HepG2 (cell line): ENCODE results near the gene C2orf81. TPM values are rescaled to one million over a fixed set of nuclear protein-coding genes. Genes with fewer than 3 reads are reported as not detected.

Experiments used
- CREB3 ChIP-seq: sonication (generic); formaldehyde crosslinking; IDR thresholded peaks from 2 replicates; pipeline ENCODE4 v1.5.0; 2020; ENCODE audit warnings: missing genetic modification reagents
- DMAP1 ChIP-seq: IDR thresholded peaks from 2 replicates; pipeline ENCODE4 v1.6.1; 2016
- ETV6 ChIP-seq: sonication (generic); formaldehyde crosslinking; conservative IDR thresholded peaks from 2 replicates; pipeline ENCODE4 v1.4.0; 2020; ENCODE audit warnings: missing genetic modification reagents
- FOXA3 ChIP-seq: IDR thresholded peaks from 2 replicates; pipeline ENCODE4 v1.6.1; 2016; ENCODE audit warnings: missing genetic modification reagents, missing compliant biosample characterization
- HIVEP1 ChIP-seq: sonication (generic); formaldehyde crosslinking; IDR thresholded peaks from 2 replicates; pipeline ENCODE4 v1.4.0; 2020; ENCODE audit warnings: mild to moderate bottlenecking, missing genetic modification reagents
- KLF6 ChIP-seq: IDR thresholded peaks from 2 replicates; pipeline ENCODE4 v1.8.0; 2016; ENCODE audit warnings: missing biosample characterization, missing genetic modification reagents
- NFRKB ChIP-seq: fragments of 450-650 bp; IDR thresholded peaks from 2 replicates; pipeline ENCODE4 v1.6.1; 2017
- PRMT3 ChIP-seq: sonication (generic); formaldehyde crosslinking; IDR thresholded peaks from 2 replicates; pipeline ENCODE4 v1.8.1; 2022; ENCODE audit warnings: low read depth, mild to moderate bottlenecking, moderate library complexity, missing genetic modification reagents, borderline replicate concordance
- SALL1 ChIP-seq: sonication (generic); formaldehyde crosslinking; IDR thresholded peaks from 2 replicates; pipeline ENCODE4 v1.8.0; 2022; ENCODE audit warnings: mild to moderate bottlenecking, missing genetic modification reagents
- XRCC5 ChIP-seq: fragments of 200-400 bp; formaldehyde crosslinking; optimal IDR thresholded peaks from 2 replicates; pipeline ENCODE3; 2017; ENCODE audit warnings: mild to moderate bottlenecking, low read length
- ZC3H4 ChIP-seq: sonication (generic); formaldehyde crosslinking; IDR thresholded peaks from 2 replicates; pipeline ENCODE4 v1.4.0; 2020; ENCODE audit warnings: missing genetic modification reagents, borderline replicate concordance
- ZIK1 ChIP-seq: sonication (generic); formaldehyde crosslinking; IDR thresholded peaks from 2 replicates; pipeline ENCODE4 v1.5.0; 2020; ENCODE audit warnings: mild to moderate bottlenecking, low read depth, missing genetic modification reagents, borderline replicate concordance
- ZNF276 ChIP-seq: sonication (generic); formaldehyde crosslinking; IDR thresholded peaks from 2 replicates; pipeline ENCODE4 v1.4.0; 2020; ENCODE audit warnings: mild to moderate bottlenecking, low read depth, missing genetic modification reagents
- ZNF382 ChIP-seq: sonication (generic); formaldehyde crosslinking; IDR thresholded peaks from 2 replicates; pipeline ENCODE4 v1.5.0; 2020; ENCODE audit warnings: missing genetic modification reagents, mild to moderate bottlenecking, borderline replicate concordance
- ZNF782 ChIP-seq: sonication (generic); formaldehyde crosslinking; IDR thresholded peaks from 2 replicates; pipeline ENCODE4 v1.4.0; 2020; ENCODE audit warnings: missing genetic modification reagents, mild to moderate bottlenecking, borderline replicate concordance
- ZNF83 ChIP-seq: sonication (generic); formaldehyde crosslinking; IDR thresholded peaks from 2 replicates; pipeline ENCODE4 v1.4.0; 2020; ENCODE audit warnings: missing genetic modification reagents, mild to moderate bottlenecking, borderline replicate concordance
- polyA plus RNA-seq, 8 experiments: library from polyadenylated mRNA; depleted of rRNA in 3 of 8; stranded (reverse) in 7 of 8; unstranded in 1 of 8; fragments of >200 nt; fragmentation: Illumina TruSeq in 4 of 8; extraction: Trizol in 4 of 8; gene quantifications; 2 replicates each; pipeline versions ENCODE4 v1.2.1 to v1.2.3, GENCODE V29; 2011 to 2016; ENCODE audit warnings: low read depth in 4 of 8, missing spikeins in 1 of 8, mixed read lengths in 1 of 8; ENCODE audit not compliant: insufficient read depth in 1 of 8
- total RNA-seq, 5 experiments: library from RNA; depleted of rRNA; stranded (reverse); fragments of >200 nt; fragmentation: Illumina TruSeq; extraction: Trizol; gene quantifications; 2 replicates each; pipeline ENCODE4 v1.2.3, GENCODE V29; 2016; ENCODE audit warnings: low read depth in 1 of 5
- TF ChIP-seq, protein P1 (sequence below): sonication (generic); formaldehyde crosslinking; IDR thresholded peaks from 2 replicates; pipeline ENCODE4 v1.5.1; 2020; ENCODE audit warnings: missing genetic modification reagents, mild to moderate bottlenecking, borderline replicate concordance
- TF ChIP-seq, protein P2 (sequence below): sonication (generic); formaldehyde crosslinking; IDR thresholded peaks from 2 replicates; pipeline ENCODE4 v1.4.0; 2020; ENCODE audit warnings: missing genetic modification reagents

The C2orf81 gene
- total and polyA plus RNA-seq, 2 of the 13 experiments (the other 11 are each of a cell fraction or from before 2014, with no cell fraction given), result 0.15 to 0.17 TPM

DNA sequence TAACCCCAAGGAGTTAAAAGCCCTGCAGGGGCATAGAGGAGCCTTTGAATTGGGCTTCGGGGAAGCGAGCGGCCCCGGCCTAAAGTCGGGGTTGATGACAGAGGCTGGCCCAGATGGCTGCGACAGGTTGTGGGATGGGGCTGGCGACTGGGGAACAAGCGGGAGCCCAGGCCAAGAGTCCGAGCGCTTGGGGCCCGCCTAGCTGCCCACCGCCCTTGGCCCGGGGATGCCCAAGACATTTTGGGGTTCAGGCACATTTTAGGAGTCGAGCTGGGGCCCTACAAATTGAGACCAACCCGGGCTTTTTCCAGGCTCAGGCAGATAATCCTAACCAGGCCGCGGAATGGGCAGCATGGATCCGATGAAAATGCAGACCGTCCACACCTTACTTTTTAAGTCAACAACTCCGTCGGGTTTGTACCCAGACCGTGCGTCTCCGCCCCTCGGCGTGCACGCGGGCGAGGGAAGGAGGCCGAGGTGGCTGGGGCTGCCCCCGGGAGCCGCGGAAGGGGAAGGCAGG, 19.8 kb upstream of the C2orf81 start (continued):
- no peak for TF ChIP-seq SALL1
- no peak; the same call in 1 of the 2 replicates for TF ChIP-seq ZC3H4 (CRISPR knock-in tag)
- no peak for TF ChIP-seq ZNF276 (CRISPR knock-in tag)
- no peak for TF ChIP-seq ZNF382 (CRISPR knock-in tag)
- TF ChIP-seq XRCC5, result no peak
- TF ChIP-seq ZIK1 (CRISPR knock-in tag), result no peak
- no peak for TF ChIP-seq PRMT3
- TF ChIP-seq FOXA3 (CRISPR knock-in tag), result no peak
- no peak for TF ChIP-seq ZNF782 (CRISPR knock-in tag)
- no peak for TF ChIP-seq CREB3 (CRISPR knock-in tag)
- TF ChIP-seq, protein P1, sequence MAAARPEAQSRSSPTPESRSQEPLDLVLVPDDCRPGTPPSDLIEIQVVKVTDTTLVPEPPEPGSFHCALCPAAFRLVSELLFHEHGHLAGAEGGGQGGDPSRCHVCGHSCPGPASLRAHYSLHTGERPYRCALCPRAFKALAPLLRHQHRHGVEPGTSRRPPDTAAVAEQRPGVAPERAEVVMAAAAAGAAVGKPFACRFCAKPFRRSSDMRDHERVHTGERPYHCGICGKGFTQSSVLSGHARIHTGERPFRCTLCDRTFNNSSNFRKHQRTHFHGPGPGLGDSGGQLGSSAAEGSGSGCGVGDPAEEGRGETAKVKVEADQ (CRISPR knock-in tag), result no peak
- no peak for TF ChIP-seq KLF6 (CRISPR knock-in tag)
- TF ChIP-seq NFRKB, result no peak
- TF ChIP-seq HIVEP1, result no peak
- TF ChIP-seq ZNF83 (CRISPR knock-in tag), result no peak
- no peak for TF ChIP-seq DMAP1
- TF ChIP-seq, protein P2, sequence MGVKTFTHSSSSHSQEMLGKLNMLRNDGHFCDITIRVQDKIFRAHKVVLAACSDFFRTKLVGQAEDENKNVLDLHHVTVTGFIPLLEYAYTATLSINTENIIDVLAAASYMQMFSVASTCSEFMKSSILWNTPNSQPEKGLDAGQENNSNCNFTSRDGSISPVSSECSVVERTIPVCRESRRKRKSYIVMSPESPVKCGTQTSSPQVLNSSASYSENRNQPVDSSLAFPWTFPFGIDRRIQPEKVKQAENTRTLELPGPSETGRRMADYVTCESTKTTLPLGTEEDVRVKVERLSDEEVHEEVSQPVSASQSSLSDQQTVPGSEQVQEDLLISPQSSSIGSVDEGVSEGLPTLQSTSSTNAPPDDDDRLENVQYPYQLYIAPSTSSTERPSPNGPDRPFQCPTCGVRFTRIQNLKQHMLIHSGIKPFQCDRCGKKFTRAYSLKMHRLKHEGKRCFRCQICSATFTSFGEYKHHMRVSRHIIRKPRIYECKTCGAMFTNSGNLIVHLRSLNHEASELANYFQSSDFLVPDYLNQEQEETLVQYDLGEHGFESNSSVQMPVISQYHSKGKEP (CRISPR knock-in tag), result no peak
- no peak for TF ChIP-seq ETV6 (CRISPR knock-in tag)
